ENCODE measurements around the gene NMU.
"Not testable (repeated sequence)": the region's sequence is repeated elsewhere in the genome, so short reads cannot be mapped to it uniquely, and the experiment has no call there.

NMU gene

GRCh38 chr4:55635741-55636655, at the start of gene NMU:
Gene NMU, minus strand, starts transcription at chr4:55636298. Its CDS starts 106 bp downstream, at chr4:55636192.
- peak; percentile 22 to 24 for DNase-seq (ENCODE audit: low read depth in 2 of 2)

- no peak for DNase-seq (ENCODE audit: low read depth in 2 of 2)
Observed at GRCh38 chr4:55684276-55684675, 48.2 kb upstream of the NMU start.

GRCh38 chr4:55682797-55683196, 46.7 kb upstream of the NMU start:
- not testable (repeated sequence) for DNase-seq (ENCODE audit: low read depth in 2 of 2)

GRCh38 chr4:55682295-55682694, 46.2 kb upstream of the NMU start:
- no peak for DNase-seq (ENCODE audit: low read depth in 2 of 2)

- no peak for DNase-seq (ENCODE audit: low read depth in 2 of 2)
Observed at GRCh38 chr4:55681430-55681829, 45.3 kb upstream of the NMU start.

- DNase-seq (ENCODE audit: low read depth in 2 of 2), result no peak
Observed at GRCh38 chr4:55675196-55675793, 39.2 kb upstream of the NMU start.

GRCh38 chr4:55673424-55673823, 37.3 kb upstream of the NMU start:
- DNase-seq (ENCODE audit: low read depth in 2 of 2), result no peak

GRCh38 chr4:55671667-55672066, 35.6 kb upstream of the NMU start:
- no peak for DNase-seq (ENCODE audit: low read depth in 2 of 2)

- DNase-seq (ENCODE audit: low read depth in 2 of 2), result no peak
Observed at GRCh38 chr4:55670695-55671094, 34.6 kb upstream of the NMU start.

- no peak for DNase-seq (ENCODE audit: low read depth in 2 of 2)
Observed at GRCh38 chr4:55668449-55668848, 32.4 kb upstream of the NMU start.

- DNase-seq (ENCODE audit: low read depth in 2 of 2), result no peak
Observed at GRCh38 chr4:55666535-55666934, 30.4 kb upstream of the NMU start.

- no peak for DNase-seq (ENCODE audit: low read depth in 2 of 2)
Observed at GRCh38 chr4:55663145-55663544, 27.0 kb upstream of the NMU start.

- DNase-seq (ENCODE audit: low read depth in 2 of 2), result no peak
Observed at GRCh38 chr4:55661398-55662056, 25.4 kb upstream of the NMU start.

GRCh38 chr4:55658657-55659056, 22.6 kb upstream of the NMU start:
- no peak for DNase-seq (ENCODE audit: low read depth in 2 of 2)

- no peak for DNase-seq (ENCODE audit: low read depth in 2 of 2)
Observed at GRCh38 chr4:55654131-55654530, 18.0 kb upstream of the NMU start.

- no peak for DNase-seq (ENCODE audit: low read depth in 2 of 2)
Observed at GRCh38 chr4:55650483-55650882, 14.4 kb upstream of the NMU start.

- DNase-seq (ENCODE audit: low read depth in 2 of 2), result no peak
Observed at GRCh38 chr4:55637272-55637820, 1.2 kb upstream of the NMU start.

- DNase-seq (ENCODE audit: low read depth in 2 of 2), result no peak
Observed at GRCh38 chr4:55636656-55636999, 530 bp upstream of the NMU start.

GRCh38 chr4:55635282-55635681, 816 bp downstream of the NMU start:
- no peak for DNase-seq (ENCODE audit: low read depth in 2 of 2)

GRCh38 chr4:55634417-55635128, 1.5 kb downstream of the NMU start:
- no peak for DNase-seq (ENCODE audit: low read depth in 2 of 2)

GRCh38 chr4:55633903-55634302, 2.2 kb downstream of the NMU start:
- DNase-seq (ENCODE audit: low read depth in 2 of 2), result no peak

- DNase-seq (ENCODE audit: low read depth in 2 of 2), result no peak
Observed at GRCh38 chr4:55625835-55626234, 10.3 kb downstream of the NMU start.

All from stimulated activated CD8-positive, alpha-beta memory T cell treated with anti-CD3 and anti-CD28 coated beads, Interleukin-15, amount 100 ng/mL, for 48 hours (primary cell).